Psoas muscle (tissue), 8 donors: Measurements from ENCODE around the gene NAV2. TPM values are rescaled to one million over a fixed set of nuclear protein-coding genes. Genes with fewer than 3 reads are reported as not detected.

Experiments
- ATAC-seq, 4 donors: fragments of 200-7000 bp; cut with Tn5 transposase; one replicate each; pipeline ENCODE4 v1.9.1; 2020; ENCODE audit warnings: moderate library complexity in 3 of 4, mild to moderate bottlenecking in 2 of 4
- DNase-seq, 2 donors: peaks; one replicate each; pipeline ENCODE4 v3.0.0-alpha.2; 2020
- H3K27ac ChIP-seq: fragments of 200-600 bp; one replicate; pipeline ENCODE4 v1.8.0; 2022
- H3K27me3 ChIP-seq, 3 donors: fragments of 200-600 bp in 1 of 3; one replicate each; pipeline versions ENCODE4 v1.6.1 to v1.8.0; 2013 to 2022; ENCODE audit warnings: low read length in 2 of 3, mild to moderate bottlenecking in 2 of 3, moderate library complexity in 1 of 3; ENCODE audit not compliant: insufficient read depth in 3 of 3
- H3K36me3 ChIP-seq, 2 donors: fragments of 200-600 bp in 1 of 2; one replicate each; pipeline versions ENCODE4 v1.6.1 to v1.8.0; 2013 to 2022; ENCODE audit warnings: low read depth in 1 of 2, mild to moderate bottlenecking in 1 of 2, moderate library complexity in 1 of 2; ENCODE audit not compliant: insufficient read depth in 1 of 2
- H3K4me1 ChIP-seq: fragments of 200-600 bp; one replicate; pipeline ENCODE4 v1.8.0; 2022
- H3K4me3 ChIP-seq: fragments of 200-600 bp; one replicate; pipeline ENCODE4 v1.8.0; 2022; ENCODE audit warnings: mild to moderate bottlenecking
- H3K9me3 ChIP-seq: fragments of 200-600 bp; one replicate; pipeline ENCODE4 v1.8.0; 2022
- WGBS, 3 donors: extraction: QIAGEN DNeasy Blood & Tissue Kit; methylation state at CpG; one replicate each; pipeline versions ENCODE4 v1.1.6 to v1.1.7; 2013; 5-methylcytosine and 5-hydroxymethylcytosine counted together
- intact Hi-C, 2 donors: fragments of 100-400 bp; cut with DNase I; formaldehyde crosslinking; loops; one replicate each; pipeline versions ENCODE4 v1.11.0 to v1.14.2; 2022
- long read RNA-seq, 2 donors: library from polyadenylated mRNA; unstranded; transcript quantifications; one replicate each; pipeline ENCODE4 v2.0.0, GENCODE V29; 2021
- polyA plus RNA-seq, 3 donors: library from polyadenylated mRNA; stranded (reverse); fragments of 200-250 nt; gene quantifications; one replicate each; pipeline ENCODE4 v1.2.3, GENCODE V29; 2013
- total RNA-seq, 4 donors: library from RNA; stranded (reverse); fragmentation: NEBNext Ultra II Directional in 2 of 4; extraction: Animal tissue kit (Norgen Biotek cat#: 25700) in 2 of 4; gene quantifications; one replicate each; pipeline versions ENCODE4 v1.2.1 to v1.2.4, GENCODE V29; 2021 to 2023
- TF ChIP-seq, protein P1 (sequence below): fragments of 200-600 bp; IDR thresholded peaks from one replicate; pipeline ENCODE4 v1.8.0; 2022; ENCODE audit warnings: antibody characterized with exemption
- donor health status: healthy with polysubstance abuse.
- donor health status: DM: no; HTN: no; CAD: no; lungs with moderate emphysema.
- donor health status: Bipolar disorder and iron deficiency.
- donor health status: healthy.
- donor health status: DM: yes; HTN: yes; CAD: no.
- donor health status: DM: no; HTN: no; CAD: no.
- donor health status: DM: no; HTN: no; CAD: no.
- donor health status: DM: yes; HTN: yes; CAD: no.

Gene NAV2, protein sequence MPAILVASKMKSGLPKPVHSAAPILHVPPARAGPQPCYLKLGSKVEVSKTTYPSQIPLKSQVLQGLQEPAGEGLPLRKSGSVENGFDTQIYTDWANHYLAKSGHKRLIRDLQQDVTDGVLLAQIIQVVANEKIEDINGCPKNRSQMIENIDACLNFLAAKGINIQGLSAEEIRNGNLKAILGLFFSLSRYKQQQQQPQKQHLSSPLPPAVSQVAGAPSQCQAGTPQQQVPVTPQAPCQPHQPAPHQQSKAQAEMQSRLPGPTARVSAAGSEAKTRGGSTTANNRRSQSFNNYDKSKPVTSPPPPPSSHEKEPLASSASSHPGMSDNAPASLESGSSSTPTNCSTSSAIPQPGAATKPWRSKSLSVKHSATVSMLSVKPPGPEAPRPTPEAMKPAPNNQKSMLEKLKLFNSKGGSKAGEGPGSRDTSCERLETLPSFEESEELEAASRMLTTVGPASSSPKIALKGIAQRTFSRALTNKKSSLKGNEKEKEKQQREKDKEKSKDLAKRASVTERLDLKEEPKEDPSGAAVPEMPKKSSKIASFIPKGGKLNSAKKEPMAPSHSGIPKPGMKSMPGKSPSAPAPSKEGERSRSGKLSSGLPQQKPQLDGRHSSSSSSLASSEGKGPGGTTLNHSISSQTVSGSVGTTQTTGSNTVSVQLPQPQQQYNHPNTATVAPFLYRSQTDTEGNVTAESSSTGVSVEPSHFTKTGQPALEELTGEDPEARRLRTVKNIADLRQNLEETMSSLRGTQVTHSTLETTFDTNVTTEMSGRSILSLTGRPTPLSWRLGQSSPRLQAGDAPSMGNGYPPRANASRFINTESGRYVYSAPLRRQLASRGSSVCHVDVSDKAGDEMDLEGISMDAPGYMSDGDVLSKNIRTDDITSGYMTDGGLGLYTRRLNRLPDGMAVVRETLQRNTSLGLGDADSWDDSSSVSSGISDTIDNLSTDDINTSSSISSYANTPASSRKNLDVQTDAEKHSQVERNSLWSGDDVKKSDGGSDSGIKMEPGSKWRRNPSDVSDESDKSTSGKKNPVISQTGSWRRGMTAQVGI (N-terminal part only)
- 10 to 100 TPM in 1 of 4 donors, 1 to 10 TPM in 3; 2.1 to 21.8 (median 4.4) TPM for total RNA-seq
- polyA plus RNA-seq, result 1 to 10 TPM in 1 of 3 donors, under 1 TPM in 2; 0.68 to 4.4 (median 0.86) TPM
- long read RNA-seq, donor 1, partial matches to known transcripts, result 0 of 1 reads
- long read RNA-seq, donor 1, other reads (novel, unspliced or antisense), result 1 of 1 reads
- long read RNA-seq, donor 2, partial matches to known transcripts, result 0 of 2 reads
- long read RNA-seq, donor 2, other reads (novel, unspliced or antisense), result 2 of 2 reads

DNA sequence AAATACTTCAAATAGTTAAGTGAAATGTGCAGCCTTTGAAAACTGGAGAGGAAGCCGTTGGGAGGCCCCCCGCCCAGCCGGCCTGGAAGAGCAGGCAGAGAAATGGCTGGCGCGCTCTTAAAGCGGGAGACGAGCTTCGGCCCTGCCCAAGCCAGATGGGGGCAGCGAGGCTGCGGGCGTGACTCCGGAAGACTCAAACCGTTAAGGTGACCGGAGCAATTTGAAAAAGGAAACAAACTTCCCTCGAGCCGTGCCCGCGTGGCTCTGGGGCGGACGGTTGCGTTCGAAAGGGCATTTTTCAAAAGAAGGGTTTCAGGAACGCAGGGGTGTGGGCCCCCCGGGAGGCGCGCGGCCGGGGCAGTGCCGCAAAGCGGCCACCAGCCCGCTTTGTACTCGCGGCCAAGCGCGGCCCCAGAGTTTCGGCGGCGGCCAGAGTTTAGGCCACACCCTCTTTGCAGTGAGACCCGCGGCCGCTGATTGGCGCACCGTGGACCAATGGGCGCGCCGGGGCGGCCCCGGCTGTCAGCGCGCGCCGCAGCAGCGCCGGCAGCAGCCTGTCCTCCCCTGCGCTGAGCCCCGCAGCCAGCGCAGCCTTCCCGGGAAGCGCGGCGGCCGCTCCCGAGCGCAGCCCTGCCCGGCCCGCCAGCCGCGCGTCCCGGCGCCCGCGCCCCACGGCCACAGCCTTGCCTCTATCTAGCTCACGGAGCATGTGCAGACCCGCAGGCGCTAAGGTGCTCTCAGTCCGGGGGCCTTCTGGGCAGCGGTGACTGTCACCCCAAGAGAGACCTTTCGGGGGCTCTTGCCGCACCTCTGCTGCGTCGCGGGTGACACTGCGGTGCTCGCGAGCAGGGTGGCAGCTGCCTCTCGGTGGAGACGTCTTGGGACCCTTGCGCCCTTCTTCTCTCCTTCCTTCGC lies at the start of gene NAV2:
NAV2 (plus strand) TSS at position 557 of the 915 bp plus-strand sequence. CDS start 859 bp downstream, outside the sequence.
- 0 to 1% (median 0%) methylated on average over 78 to 91 of the region's 91 CpGs for WGBS, 3 donors
- H3K4me1 ChIP-seq, result peaks cover 6% of the 10 kb centered on the region
- H3K27ac ChIP-seq, result peak within 1 kb of the TSS; percentile 94
- DNase-seq, result peak; percentile 93 to 96
- peak; percentile 97 to 99 (median 98) for ATAC-seq
- intact Hi-C loops, result no loop called here
- H3K4me3 ChIP-seq, result peak within 1 kb of the TSS; percentile 76
- peaks cover 0 to 24% (median 6%) of the 10 kb centered on the region in 3 donors for H3K27me3 ChIP-seq
- TF ChIP-seq, protein P1, sequence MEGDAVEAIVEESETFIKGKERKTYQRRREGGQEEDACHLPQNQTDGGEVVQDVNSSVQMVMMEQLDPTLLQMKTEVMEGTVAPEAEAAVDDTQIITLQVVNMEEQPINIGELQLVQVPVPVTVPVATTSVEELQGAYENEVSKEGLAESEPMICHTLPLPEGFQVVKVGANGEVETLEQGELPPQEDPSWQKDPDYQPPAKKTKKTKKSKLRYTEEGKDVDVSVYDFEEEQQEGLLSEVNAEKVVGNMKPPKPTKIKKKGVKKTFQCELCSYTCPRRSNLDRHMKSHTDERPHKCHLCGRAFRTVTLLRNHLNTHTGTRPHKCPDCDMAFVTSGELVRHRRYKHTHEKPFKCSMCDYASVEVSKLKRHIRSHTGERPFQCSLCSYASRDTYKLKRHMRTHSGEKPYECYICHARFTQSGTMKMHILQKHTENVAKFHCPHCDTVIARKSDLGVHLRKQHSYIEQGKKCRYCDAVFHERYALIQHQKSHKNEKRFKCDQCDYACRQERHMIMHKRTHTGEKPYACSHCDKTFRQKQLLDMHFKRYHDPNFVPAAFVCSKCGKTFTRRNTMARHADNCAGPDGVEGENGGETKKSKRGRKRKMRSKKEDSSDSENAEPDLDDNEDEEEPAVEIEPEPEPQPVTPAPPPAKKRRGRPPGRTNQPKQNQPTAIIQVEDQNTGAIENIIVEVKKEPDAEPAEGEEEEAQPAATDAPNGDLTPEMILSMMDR, result no peak
- no peaks in the 10 kb centered on the region for H3K9me3 ChIP-seq
- H3K36me3 ChIP-seq, result no peaks in the 10 kb centered on the region

DNA sequence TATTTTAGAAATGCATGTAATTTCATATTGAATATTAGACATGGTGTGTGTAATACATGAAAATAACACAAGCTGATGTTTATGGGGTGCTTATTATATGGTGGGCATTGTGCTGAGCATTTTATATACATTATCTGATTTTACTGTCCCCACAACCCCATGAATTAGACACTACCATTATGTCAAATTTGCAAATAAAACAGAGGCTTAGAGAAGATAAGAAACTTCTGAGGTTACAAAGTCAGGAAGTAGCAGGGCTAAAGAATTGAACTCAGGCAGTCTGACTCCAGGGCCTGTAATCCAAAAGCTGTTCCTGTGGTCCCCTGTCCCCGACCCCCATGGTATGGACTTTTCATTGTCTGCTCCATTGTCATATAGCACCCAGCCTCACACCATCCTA lies 49.4 kb upstream of the NAV2 start:
- no peak for DNase-seq
- TF ChIP-seq, protein P1, result no peak
- no peaks in the 10 kb centered on the region for H3K9me3 ChIP-seq
- H3K27me3 ChIP-seq, result peaks cover 0 to 2% (median 0%) of the 10 kb centered on the region in 3 donors
- H3K4me1 ChIP-seq, result peaks cover 3% of the 10 kb centered on the region
- no peak overlapping the region for H3K27ac ChIP-seq
- H3K4me3 ChIP-seq, result no peak overlapping the region
- no peak for ATAC-seq
- 77 to 88% (median 86%) methylated on average over 1 of the region's 1 CpG for WGBS, 3 donors
- no peaks in the 10 kb centered on the region for H3K36me3 ChIP-seq
- intact Hi-C loops, result no loop called here

DNA sequence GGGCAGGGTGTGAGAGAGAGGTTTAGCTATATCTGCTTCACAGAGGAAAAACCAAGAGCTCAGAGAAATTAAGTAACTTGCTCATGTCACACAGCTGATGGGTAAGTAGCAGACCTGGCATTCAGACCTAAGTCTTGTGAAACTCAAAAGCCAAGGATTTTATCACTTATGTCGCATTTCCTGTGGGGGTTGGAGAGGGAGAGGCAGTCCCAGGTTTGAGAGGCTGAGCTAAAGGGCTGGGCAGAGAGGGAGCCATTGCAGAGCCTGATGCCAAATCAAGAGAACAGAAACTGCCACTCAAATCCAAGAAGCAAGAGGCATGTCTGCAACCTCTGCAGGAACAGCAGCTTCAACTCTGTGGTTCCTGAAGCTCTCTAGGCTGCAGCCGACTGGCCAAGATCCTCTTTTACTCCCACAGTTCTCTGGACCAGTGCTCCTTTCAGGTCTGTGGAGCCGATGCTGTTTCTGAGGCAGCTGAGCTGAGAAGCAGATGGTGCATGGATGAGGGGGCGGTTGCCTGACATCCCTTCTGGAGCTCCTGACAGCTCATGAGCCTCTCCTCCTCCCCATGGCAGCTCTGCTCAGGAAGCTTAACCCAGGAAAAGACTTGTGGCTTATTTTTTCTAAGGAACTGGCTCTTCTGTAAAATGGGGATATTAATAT lies 47.6 kb upstream of the NAV2 start:
- peaks cover 0 to 2% (median 0%) of the 10 kb centered on the region in 3 donors for H3K27me3 ChIP-seq
- H3K9me3 ChIP-seq, result no peaks in the 10 kb centered on the region
- H3K27ac ChIP-seq, result no peak overlapping the region
- DNase-seq (no peak), ATAC-seq (peak in 2 of 4 donors; percentile 33 to 39)
- H3K4me3 ChIP-seq, result no peak overlapping the region
- peaks cover 3% of the 10 kb centered on the region for H3K4me1 ChIP-seq
- intact Hi-C loops, result no loop called here
- H3K36me3 ChIP-seq, result no peaks in the 10 kb centered on the region
- TF ChIP-seq, protein P1, result no peak
- whole genome bisulfite sequencing, 3 donors, result 41 to 48% (median 43%) methylated on average over 4 of the region's 4 CpGs
